ENCODE results near the gene CPA1.
A peak's percentile ranks its signal among the peaks of the same experiment; 100 is the strongest.

CPA1 gene

DNA sequence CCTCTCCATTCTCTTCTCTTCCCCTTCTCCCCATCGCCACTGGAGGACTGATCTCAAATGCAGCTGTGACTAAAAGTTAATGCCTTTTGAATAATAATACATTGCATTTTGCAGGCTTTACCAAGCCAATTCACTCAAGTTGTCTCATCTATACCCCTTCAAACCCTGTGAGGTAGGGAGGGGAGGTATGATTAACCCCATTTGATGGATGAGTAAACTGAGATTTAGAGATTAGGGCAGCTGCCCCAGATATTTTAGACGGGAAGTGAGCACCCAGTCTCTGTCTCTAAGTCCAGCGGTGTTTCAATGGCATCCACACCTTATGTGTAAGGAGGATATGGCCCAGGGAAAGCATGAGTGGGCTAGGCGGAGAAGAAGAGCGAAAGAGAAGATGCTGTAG is 34.6 kb upstream of the CPA1 start:
- H3K36me3 ChIP-seq (ENCODE audit: control insufficient read depth in 2 of 2, insufficient read depth in 2 of 2, low read length in 2 of 2) = no peaks in the 10 kb centered on the region
- peaks cover 0 to 4% of the 10 kb centered on the region in 2 donors for H3K9me3 ChIP-seq (ENCODE audit: control insufficient read depth in 2 of 2, low read length in 2 of 2)
- no peaks in the 10 kb centered on the region for H3K27me3 ChIP-seq (ENCODE audit: control insufficient read depth in 1 of 2, insufficient read depth in 2 of 2, low read length in 2 of 2)
- H3K4me3 ChIP-seq (ENCODE audit: low read length in 2 of 2) = no peak overlapping the region
- H3K9ac ChIP-seq (ENCODE audit: low read length in 2 of 2) = no peak overlapping the region
- no peak overlapping the region for H3K27ac ChIP-seq (ENCODE audit: low read length)
- H3K4me1 ChIP-seq (ENCODE audit: control insufficient read depth, insufficient read depth, low read length) = no peaks in the 10 kb centered on the region

GRCh38 chr7:130346177-130346905 is 34.0 kb upstream of the CPA1 start:
- Histone ChIP-seq H3K9me3 (ENCODE audit: control insufficient read depth in 2 of 2, low read length in 2 of 2) (peaks cover 0 to 4% of the 10 kb centered on the region in 2 donors), H3K36me3 (ENCODE audit: control insufficient read depth in 2 of 2, insufficient read depth in 2 of 2, low read length in 2 of 2) (no peaks in the 10 kb centered on the region), H3K27me3 (ENCODE audit: control insufficient read depth in 1 of 2, insufficient read depth in 2 of 2, low read length in 2 of 2) (no peaks in the 10 kb centered on the region), H3K4me1 (ENCODE audit: control insufficient read depth, insufficient read depth, low read length) (no peaks in the 10 kb centered on the region), H3K4me3 (ENCODE audit: low read length in 2 of 2) (no peak overlapping the region), H3K9ac (ENCODE audit: low read length in 2 of 2) (no peak overlapping the region), H3K27ac (ENCODE audit: low read length) (no peak overlapping the region)

DNA sequence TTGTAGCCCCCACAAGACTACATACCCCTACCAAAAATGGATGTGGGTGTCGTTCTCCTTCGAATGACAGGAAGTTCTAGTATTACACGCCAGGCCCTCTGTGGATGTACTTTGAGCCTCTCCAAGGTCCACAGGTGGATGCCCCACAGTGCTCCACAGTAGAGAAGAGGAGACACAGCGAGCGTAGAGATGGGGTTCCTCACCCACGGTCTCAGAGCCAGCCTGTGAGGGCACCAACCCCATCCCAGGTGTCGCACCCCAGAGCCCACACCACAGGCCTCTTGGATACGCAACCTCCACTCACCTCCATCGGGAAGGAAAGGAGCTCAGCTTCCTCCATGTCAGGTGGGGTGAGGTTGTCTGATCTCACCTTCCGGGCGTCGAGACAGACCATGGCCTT is 33.4 kb upstream of the CPA1 start:
- Histone ChIP-seq H3K36me3 (ENCODE audit: control insufficient read depth in 2 of 2, insufficient read depth in 2 of 2, low read length in 2 of 2) (no peaks in the 10 kb centered on the region), H3K4me1 (ENCODE audit: control insufficient read depth, insufficient read depth, low read length) (peaks cover 2% of the 10 kb centered on the region), H3K9me3 (ENCODE audit: control insufficient read depth in 2 of 2, low read length in 2 of 2) (peaks cover 0 to 1% of the 10 kb centered on the region in 2 donors), H3K27ac (ENCODE audit: low read length) (no peak overlapping the region), H3K9ac (ENCODE audit: low read length in 2 of 2) (no peak overlapping the region), H3K4me3 (ENCODE audit: low read length in 2 of 2) (no peak overlapping the region), H3K27me3 (ENCODE audit: control insufficient read depth in 1 of 2, insufficient read depth in 2 of 2, low read length in 2 of 2) (no peaks in the 10 kb centered on the region)

GRCh38 chr7:130349911-130350782 is 30.1 kb upstream of the CPA1 start:
- Histone ChIP-seq H3K27me3 (ENCODE audit: control insufficient read depth in 1 of 2, insufficient read depth in 2 of 2, low read length in 2 of 2) (no peaks in the 10 kb centered on the region), H3K4me1 (ENCODE audit: control insufficient read depth, insufficient read depth, low read length) (peaks cover 6% of the 10 kb centered on the region), H3K4me3 (ENCODE audit: low read length in 2 of 2) (no peak overlapping the region), H3K27ac (ENCODE audit: low read length) (no peak overlapping the region), H3K36me3 (ENCODE audit: control insufficient read depth in 2 of 2, insufficient read depth in 2 of 2, low read length in 2 of 2) (no peaks in the 10 kb centered on the region), H3K9ac (ENCODE audit: low read length in 2 of 2) (no peak overlapping the region), H3K9me3 (ENCODE audit: control insufficient read depth in 2 of 2, low read length in 2 of 2) (no peaks in the 10 kb centered on the region)

- peak overlapping the region in 1 of 2 donors; percentile 22 for H3K4me3 ChIP-seq (ENCODE audit: low read length in 2 of 2)
- H3K27ac ChIP-seq (ENCODE audit: low read length) = no peak overlapping the region
- no peaks in the 10 kb centered on the region for H3K9me3 ChIP-seq (ENCODE audit: control insufficient read depth in 2 of 2, low read length in 2 of 2)
- H3K9ac ChIP-seq (ENCODE audit: low read length in 2 of 2) = no peak overlapping the region
- no peaks in the 10 kb centered on the region for H3K36me3 ChIP-seq (ENCODE audit: control insufficient read depth in 2 of 2, insufficient read depth in 2 of 2, low read length in 2 of 2)
- H3K4me1 ChIP-seq (ENCODE audit: control insufficient read depth, insufficient read depth, low read length) = peaks cover 9% of the 10 kb centered on the region
- no peaks in the 10 kb centered on the region for H3K27me3 ChIP-seq (ENCODE audit: control insufficient read depth in 1 of 2, insufficient read depth in 2 of 2, low read length in 2 of 2)
Measured at GRCh38 chr7:130350945-130351790, 29.1 kb upstream of the CPA1 start.

DNA sequence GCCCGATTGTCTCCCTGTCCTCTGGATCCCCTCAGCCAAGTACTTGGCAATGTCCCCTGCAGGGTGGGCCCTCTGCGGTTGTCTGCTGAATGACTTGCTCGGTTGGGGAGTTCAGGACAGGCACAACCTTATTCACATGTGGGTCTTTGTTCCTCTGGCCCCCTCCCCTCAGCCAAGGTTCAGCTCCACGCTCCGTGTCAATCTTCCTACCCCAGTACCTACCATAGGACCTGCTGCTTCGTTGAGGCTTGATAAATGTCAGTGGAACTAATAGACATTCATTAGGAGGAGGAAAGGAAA is 28.6 kb upstream of the CPA1 start:
- no peaks in the 10 kb centered on the region for H3K36me3 ChIP-seq (ENCODE audit: control insufficient read depth in 2 of 2, insufficient read depth in 2 of 2, low read length in 2 of 2)
- no peak overlapping the region for H3K4me3 ChIP-seq (ENCODE audit: low read length in 2 of 2)
- H3K27me3 ChIP-seq (ENCODE audit: control insufficient read depth in 1 of 2, insufficient read depth in 2 of 2, low read length in 2 of 2) = no peaks in the 10 kb centered on the region
- peaks cover 15% of the 10 kb centered on the region for H3K4me1 ChIP-seq (ENCODE audit: control insufficient read depth, insufficient read depth, low read length)
- H3K27ac ChIP-seq (ENCODE audit: low read length) = no peak overlapping the region
- no peak overlapping the region for H3K9ac ChIP-seq (ENCODE audit: low read length in 2 of 2)
- H3K9me3 ChIP-seq (ENCODE audit: control insufficient read depth in 2 of 2, low read length in 2 of 2) = no peaks in the 10 kb centered on the region

DNA sequence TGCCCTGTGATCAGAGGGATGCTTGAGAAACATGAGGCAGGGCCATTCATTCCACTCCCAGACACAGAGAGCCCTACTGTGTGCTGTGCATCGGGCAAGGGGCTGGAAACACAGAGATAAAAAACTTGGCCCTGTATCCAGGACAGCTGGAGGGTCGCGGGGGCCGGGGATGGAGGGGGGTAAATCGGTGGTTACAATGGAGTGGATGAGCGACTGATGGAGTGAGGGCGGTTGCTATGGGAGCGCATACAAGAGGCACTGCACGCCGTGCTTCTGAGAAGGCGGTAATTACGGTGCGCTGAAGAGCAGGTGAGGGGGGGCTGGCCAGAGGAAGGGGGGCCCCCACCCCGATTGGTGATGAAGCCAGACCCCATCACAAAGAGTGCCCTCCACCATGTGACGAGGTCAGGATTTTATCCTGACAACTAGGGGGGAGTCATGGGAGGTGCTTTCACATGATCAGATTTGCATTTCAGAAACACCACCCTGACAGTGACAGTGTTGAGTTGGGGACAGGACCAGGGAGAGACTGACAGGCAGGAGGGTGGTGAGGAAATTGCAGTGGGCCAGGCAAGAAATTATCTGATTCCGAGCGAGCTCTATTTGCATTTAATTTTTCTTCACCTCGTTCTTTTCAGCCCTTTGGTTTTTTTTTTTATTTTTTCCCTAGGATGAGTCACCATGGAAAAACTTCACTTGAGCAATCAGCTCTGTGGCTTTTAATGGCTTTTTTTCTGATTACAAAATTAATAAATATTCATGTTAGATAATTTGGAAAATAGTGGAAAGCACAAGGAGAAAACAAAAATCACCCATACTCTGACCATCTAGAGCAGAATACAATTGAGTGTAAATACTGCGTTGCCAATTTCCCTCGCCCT is 27.9 kb upstream of the CPA1 start:
- H3K4me3 ChIP-seq (ENCODE audit: low read length in 2 of 2) = no peak overlapping the region
- H3K27me3 ChIP-seq (ENCODE audit: control insufficient read depth in 1 of 2, insufficient read depth in 2 of 2, low read length in 2 of 2) = no peaks in the 10 kb centered on the region
- peaks cover 19% of the 10 kb centered on the region for H3K4me1 ChIP-seq (ENCODE audit: control insufficient read depth, insufficient read depth, low read length)
- H3K9me3 ChIP-seq (ENCODE audit: control insufficient read depth in 2 of 2, low read length in 2 of 2) = no peaks in the 10 kb centered on the region
- peak overlapping the region; percentile 31 for H3K27ac ChIP-seq (ENCODE audit: low read length)
- no peaks in the 10 kb centered on the region for H3K36me3 ChIP-seq (ENCODE audit: control insufficient read depth in 2 of 2, insufficient read depth in 2 of 2, low read length in 2 of 2)
- no peak overlapping the region for H3K9ac ChIP-seq (ENCODE audit: low read length in 2 of 2)

- H3K9ac ChIP-seq (ENCODE audit: low read length in 2 of 2) = no peak overlapping the region
- H3K4me1 ChIP-seq (ENCODE audit: control insufficient read depth, insufficient read depth, low read length) = peaks cover 19% of the 10 kb centered on the region
- no peaks in the 10 kb centered on the region for H3K27me3 ChIP-seq (ENCODE audit: control insufficient read depth in 1 of 2, insufficient read depth in 2 of 2, low read length in 2 of 2)
- no peak overlapping the region for H3K27ac ChIP-seq (ENCODE audit: low read length)
- no peaks in the 10 kb centered on the region for H3K36me3 ChIP-seq (ENCODE audit: control insufficient read depth in 2 of 2, insufficient read depth in 2 of 2, low read length in 2 of 2)
- H3K4me3 ChIP-seq (ENCODE audit: low read length in 2 of 2) = no peak overlapping the region
- H3K9me3 ChIP-seq (ENCODE audit: control insufficient read depth in 2 of 2, low read length in 2 of 2) = no peaks in the 10 kb centered on the region
Measured at GRCh38 chr7:130353196-130353595, 27.1 kb upstream of the CPA1 start.

- Histone ChIP-seq H3K9me3 (ENCODE audit: control insufficient read depth in 2 of 2, low read length in 2 of 2) (no peaks in the 10 kb centered on the region), H3K9ac (ENCODE audit: low read length in 2 of 2) (no peak overlapping the region), H3K36me3 (ENCODE audit: control insufficient read depth in 2 of 2, insufficient read depth in 2 of 2, low read length in 2 of 2) (no peaks in the 10 kb centered on the region), H3K27ac (ENCODE audit: low read length) (peak overlapping the region; percentile 69), H3K4me3 (ENCODE audit: low read length in 2 of 2) (no peak overlapping the region), H3K27me3 (ENCODE audit: control insufficient read depth in 1 of 2, insufficient read depth in 2 of 2, low read length in 2 of 2) (no peaks in the 10 kb centered on the region), H3K4me1 (ENCODE audit: control insufficient read depth, insufficient read depth, low read length) (peaks cover 19% of the 10 kb centered on the region)
Measured at GRCh38 chr7:130356121-130356875, 24.0 kb upstream of the CPA1 start.

All from stomach smooth muscle (tissue), 2 donors.